ENCODE results near the gene SLC39A11. TPM values are rescaled to one million over a fixed set of nuclear protein-coding genes. Genes with fewer than 3 reads are reported as not detected.

The SLC39A11 gene
- total and polyA plus RNA-seq, 2 of the 13 experiments (the other 11 are each of a cell fraction or from before 2014, with no cell fraction given): 17.2 to 31.5 TPM

GRCh38 chr17:72749119-72749572 lies 343.3 kb downstream of the SLC39A11 start (continued):
- TF ChIP-seq FOXP4 (CRISPR knock-in tag; IDR thresholded peaks at IDR 0.05): no peak
- TF ChIP-seq SRSF9 (IDR thresholded peaks at IDR 0.05; ENCODE audit: borderline replicate concordance, insufficient read depth, low read depth, low read length, poor library complexity, severe bottlenecking): no peak
- no peak for TF ChIP-seq ZNF746 (CRISPR knock-in tag; IDR thresholded peaks at IDR 0.05)
- TF ChIP-seq HMGXB4 (CRISPR knock-in tag; IDR thresholded peaks at IDR 0.05; ENCODE audit: borderline replicate concordance in 1 of 2, low read depth in 1 of 2): no peak
- TF ChIP-seq ZNF713 (CRISPR knock-in tag; IDR thresholded peaks at IDR 0.05): no peak
- TF ChIP-seq ZNF768 (CRISPR knock-in tag; IDR thresholded peaks at IDR 0.05): no peak
- TF ChIP-seq ZSCAN25 (CRISPR knock-in tag; IDR thresholded peaks at IDR 0.05): peak; percentile 70
- no peak for TF ChIP-seq ZNF3 (CRISPR knock-in tag; IDR thresholded peaks at IDR 0.05)
- TF ChIP-seq ZSCAN5A (CRISPR knock-in tag; IDR thresholded peaks at IDR 0.05; ENCODE audit: borderline replicate concordance): no peak
- peak; percentile 92 for TF ChIP-seq TFAP4 (IDR thresholded peaks at IDR 0.05; ENCODE audit: borderline replicate concordance, low read depth)
- peak; percentile 54; the same call in 1 of the 2 replicates for TF ChIP-seq CBX5 (CRISPR knock-in tag; IDR thresholded peaks at IDR 0.05; ENCODE audit: borderline replicate concordance)
- no peak for TF ChIP-seq ZFP41 (CRISPR knock-in tag; IDR thresholded peaks at IDR 0.05; ENCODE audit: borderline replicate concordance)
- no peak for TF ChIP-seq ZNF782 (CRISPR knock-in tag; IDR thresholded peaks at IDR 0.05; ENCODE audit: borderline replicate concordance)
- no peak for TF ChIP-seq ZNF550 (CRISPR knock-in tag; IDR thresholded peaks at IDR 0.05; ENCODE audit: borderline replicate concordance)
- no peak for TF ChIP-seq ARNT (IDR thresholded peaks at IDR 0.05)
- TF ChIP-seq FOXK1 (CRISPR knock-in tag; IDR thresholded peaks at IDR 0.05; ENCODE audit: borderline replicate concordance, low read depth): 0 out of 2 replicates have a peak, but pooled peaks have one; percentile 39
- TF ChIP-seq ZNF276 (CRISPR knock-in tag; IDR thresholded peaks at IDR 0.05; ENCODE audit: low read depth): no peak
- no peak for TF ChIP-seq TGIF2 (CRISPR knock-in tag; IDR thresholded peaks at IDR 0.05)
- no peak for TF ChIP-seq SYNCRIP (IDR thresholded peaks at IDR 0.05; ENCODE audit: insufficient read depth, low read depth, low read length)
- no peak for TF ChIP-seq MZF1 (CRISPR knock-in tag; IDR thresholded peaks at IDR 0.05; ENCODE audit: borderline replicate concordance)

Data from HepG2 (cell line).